Central memory CD8-positive, alpha-beta T cell (primary cell): ENCODE results near the gene TMTC1.

Source experiments
- ATAC-seq: fragments of 150-1000 bp; cut with Tn5 transposase; replicated peaks from 2 replicates; pipeline ENCODE4 v1.10.0; 2022; ENCODE audit warnings: mild to moderate bottlenecking, moderate FRiP score, moderate number of reproducible peaks; ENCODE audit not compliant: poor library complexity, severe bottlenecking; ENCODE audit errors: extremely low read depth
- DNase-seq, 2 donors: peaks; one replicate each; pipeline ENCODE4 v3.0.0; 2021; ENCODE audit warnings: low spot score in 2 of 2
- H3K27ac Mint-ChIP-seq: one replicate; pipeline ENCODE4 v1.8.0; 2022; ENCODE audit warnings: low read depth, mild to moderate bottlenecking, moderate library complexity, mixed read lengths
- H3K27me3 Mint-ChIP-seq: one replicate; pipeline ENCODE4 v1.8.0; 2022; ENCODE audit warnings: mixed read lengths
- H3K36me3 Mint-ChIP-seq: one replicate; pipeline ENCODE4 v1.8.0; 2022; ENCODE audit warnings: mild to moderate bottlenecking, moderate library complexity, mixed read lengths; ENCODE audit not compliant: insufficient read depth
- H3K4me1 Mint-ChIP-seq: one replicate; pipeline ENCODE4 v1.8.0; 2022; ENCODE audit warnings: mixed read lengths
- H3K4me3 Mint-ChIP-seq: one replicate; pipeline ENCODE4 v1.8.0; 2022; ENCODE audit warnings: mild to moderate bottlenecking, moderate library complexity, mixed read lengths
- H3K9me3 Mint-ChIP-seq: one replicate; pipeline ENCODE4 v1.8.0; 2022; ENCODE audit warnings: mixed read lengths

Gene TMTC1

DNA sequence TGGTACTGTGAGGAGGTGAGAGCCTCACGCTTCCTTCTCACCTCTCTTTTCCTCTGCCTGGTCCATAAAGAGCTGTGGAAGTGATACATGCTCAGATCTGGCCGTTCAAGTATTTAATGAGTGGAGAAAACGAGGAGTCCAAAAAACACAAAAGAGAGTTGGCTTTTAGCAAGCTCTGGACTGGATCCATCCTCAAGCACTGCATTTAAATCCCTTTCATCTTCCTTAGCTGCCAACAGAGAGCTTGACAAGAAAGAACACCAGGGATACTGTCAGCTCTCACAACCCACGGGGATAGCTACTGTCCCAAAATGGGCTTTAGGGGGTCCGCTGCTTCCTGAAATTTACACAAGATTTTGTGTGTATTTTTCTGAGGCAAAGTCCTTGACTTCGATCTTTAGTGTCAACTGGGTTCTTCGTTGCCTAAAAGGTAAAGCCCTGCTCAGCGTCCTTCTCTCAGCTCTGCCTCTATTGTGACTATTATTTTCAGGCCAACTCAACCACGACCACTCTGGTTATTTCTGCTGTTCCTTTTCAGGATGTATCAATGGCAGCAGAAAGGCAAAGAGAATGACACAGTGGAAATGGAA, 120.9 kb downstream of the TMTC1 start:
- Mint-ChIP-seq H3K4me1 (no peaks in the 10 kb centered on the region), H3K9me3 (no peaks in the 10 kb centered on the region), H3K27ac (no peak overlapping the region), H3K27me3 (no peaks in the 10 kb centered on the region), H3K4me3 (no peak overlapping the region), H3K36me3 (no peaks in the 10 kb centered on the region)
- ATAC-seq (no peak), DNase-seq (no peak)

DNA sequence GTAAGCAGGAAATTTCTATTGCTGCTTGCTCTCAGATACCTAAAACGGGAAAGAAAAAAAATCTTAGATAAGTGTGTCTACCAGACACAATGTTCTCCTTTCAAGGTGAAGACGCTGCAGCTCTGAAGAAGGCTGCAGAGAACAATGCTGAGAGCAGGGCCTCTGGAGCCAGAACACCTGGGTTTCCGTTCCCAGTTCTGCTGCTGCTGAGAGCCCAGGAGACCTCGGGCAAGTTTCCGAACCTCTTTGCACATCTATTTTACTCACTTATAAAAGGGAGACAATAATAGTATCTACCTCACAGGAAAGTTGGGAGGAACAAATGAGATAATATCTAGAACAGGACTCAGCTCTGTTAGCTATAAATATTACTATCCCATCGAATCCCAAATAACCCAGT, 122.9 kb downstream of the TMTC1 start:
- H3K9me3 Mint-ChIP-seq, result no peaks in the 10 kb centered on the region
- DNase-seq, result no peak
- H3K27me3 Mint-ChIP-seq, result no peaks in the 10 kb centered on the region
- ATAC-seq, result no peak
- no peak overlapping the region for H3K4me3 Mint-ChIP-seq
- no peaks in the 10 kb centered on the region for H3K4me1 Mint-ChIP-seq
- H3K27ac Mint-ChIP-seq, result no peak overlapping the region
- H3K36me3 Mint-ChIP-seq, result no peaks in the 10 kb centered on the region

DNA sequence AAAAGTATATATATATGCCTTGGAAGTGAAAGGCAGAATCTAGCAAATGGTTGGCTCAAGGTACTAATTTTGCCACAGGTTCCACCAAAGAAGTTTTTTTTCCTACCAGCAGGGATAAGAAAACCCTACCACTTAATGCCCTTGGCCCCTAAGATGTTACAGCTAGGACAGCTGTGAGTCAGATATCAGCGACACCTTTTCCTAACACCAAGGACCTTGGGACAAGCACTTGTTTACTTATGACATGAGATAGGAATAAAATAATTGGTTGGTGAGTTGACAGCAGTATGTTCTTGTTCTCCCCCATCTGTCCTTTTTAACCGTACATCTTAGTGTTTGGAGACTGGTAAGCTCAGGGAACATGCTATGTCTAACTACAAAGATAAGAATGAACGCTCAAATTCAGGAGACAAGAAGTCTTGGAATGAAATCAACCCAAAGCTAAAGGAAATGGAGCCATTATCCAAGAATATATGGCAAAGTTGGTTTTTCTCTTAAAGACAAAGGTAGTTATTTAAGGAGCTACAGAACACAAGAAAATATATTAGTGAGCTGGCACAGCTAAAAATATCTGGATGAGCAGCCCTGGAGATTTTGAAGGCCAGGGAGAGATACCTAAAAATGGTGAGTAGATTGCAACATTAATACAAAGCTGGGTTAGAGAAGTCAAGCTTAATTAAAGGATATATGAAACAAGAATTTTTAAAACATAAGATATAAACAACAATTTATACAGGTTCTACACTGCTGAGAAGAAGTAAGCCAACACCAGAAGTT, 126.8 kb downstream of the TMTC1 start:
- Mint-ChIP-seq H3K36me3 (no peaks in the 10 kb centered on the region), H3K27ac (no peak overlapping the region), H3K4me3 (no peak overlapping the region), H3K4me1 (no peaks in the 10 kb centered on the region), H3K9me3 (no peaks in the 10 kb centered on the region), H3K27me3 (no peaks in the 10 kb centered on the region)
- no peak for ATAC-seq
- no peak for DNase-seq

DNA sequence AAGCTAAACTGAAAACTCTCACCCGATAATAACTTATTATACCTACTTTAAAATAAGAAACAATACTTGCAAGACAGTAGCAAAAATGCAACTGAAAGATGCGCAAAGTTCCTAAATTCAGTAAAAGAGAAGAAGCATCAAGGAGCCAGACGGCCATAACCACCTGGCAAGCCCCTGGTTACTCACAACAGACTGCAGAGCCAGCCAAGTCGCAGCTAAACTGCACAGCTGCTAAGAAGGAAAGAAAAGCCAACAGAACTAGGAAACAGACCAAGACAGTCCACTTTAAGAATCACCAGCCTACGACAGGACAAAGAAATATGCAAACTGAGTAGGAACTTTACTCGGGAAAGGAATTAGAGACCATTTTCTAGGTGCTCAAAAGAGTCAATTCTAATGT, 127.9 kb downstream of the TMTC1 start:
- no peak overlapping the region for H3K27ac Mint-ChIP-seq
- no peak for ATAC-seq
- no peaks in the 10 kb centered on the region for H3K9me3 Mint-ChIP-seq
- H3K36me3 Mint-ChIP-seq, result no peaks in the 10 kb centered on the region
- H3K4me3 Mint-ChIP-seq, result no peak overlapping the region
- DNase-seq, result no peak
- no peaks in the 10 kb centered on the region for H3K4me1 Mint-ChIP-seq
- H3K27me3 Mint-ChIP-seq, result no peaks in the 10 kb centered on the region

DNA sequence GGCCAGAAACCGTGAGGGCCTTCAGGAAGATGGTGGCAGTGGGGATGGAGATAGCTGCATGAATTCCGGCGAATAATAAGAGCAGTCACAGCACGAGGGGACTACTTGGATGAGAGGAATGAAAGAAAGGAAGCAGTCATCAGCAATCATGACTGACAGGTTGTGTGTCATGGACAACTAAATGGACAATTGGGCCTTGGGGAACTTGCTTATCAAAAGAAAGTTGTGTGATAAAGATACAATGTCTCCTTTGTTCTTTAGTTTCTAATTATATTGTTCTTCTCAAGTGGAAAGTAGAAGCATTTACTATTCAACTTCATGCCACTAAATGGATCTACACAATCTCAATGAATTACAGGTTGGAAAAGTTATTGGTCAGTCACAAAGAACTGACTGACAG, 130.5 kb downstream of the TMTC1 start:
- Mint-ChIP-seq H3K27me3 (no peaks in the 10 kb centered on the region), H3K36me3 (no peaks in the 10 kb centered on the region)

DNA sequence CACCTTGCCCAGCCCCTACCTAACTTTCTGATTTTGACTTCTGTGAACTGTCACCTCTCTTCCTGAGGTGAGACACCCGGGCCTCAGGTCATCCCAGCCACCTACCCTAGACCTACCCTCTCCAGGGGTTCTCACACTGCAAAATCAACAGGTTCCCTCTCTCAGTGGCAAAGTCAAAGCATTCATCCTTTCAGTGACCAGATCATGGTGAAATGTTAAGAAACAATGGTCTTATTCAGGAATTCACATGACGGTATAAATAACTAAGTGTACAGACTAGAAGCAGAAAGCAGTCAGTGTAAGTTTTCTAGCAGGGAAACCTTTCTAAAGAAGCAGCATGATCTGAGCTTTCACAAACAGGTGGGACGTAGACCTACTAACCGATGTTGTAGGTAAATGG, 133.4 kb downstream of the TMTC1 start:
- Mint-ChIP-seq H3K4me1 (no peaks in the 10 kb centered on the region), H3K36me3 (no peaks in the 10 kb centered on the region), H3K4me3 (no peak overlapping the region), H3K9me3 (no peaks in the 10 kb centered on the region), H3K27ac (no peak overlapping the region), H3K27me3 (no peaks in the 10 kb centered on the region)
- ATAC-seq (no peak), DNase-seq (no peak)

More for the DNA sequence above, 130.5 kb downstream of the TMTC1 start:
- no peaks in the 10 kb centered on the region for H3K9me3 Mint-ChIP-seq
- H3K27ac Mint-ChIP-seq, result no peak overlapping the region
- DNase-seq (no peak), ATAC-seq (no peak)
- H3K4me3 Mint-ChIP-seq, result no peak overlapping the region
- H3K4me1 Mint-ChIP-seq, result no peaks in the 10 kb centered on the region

DNA sequence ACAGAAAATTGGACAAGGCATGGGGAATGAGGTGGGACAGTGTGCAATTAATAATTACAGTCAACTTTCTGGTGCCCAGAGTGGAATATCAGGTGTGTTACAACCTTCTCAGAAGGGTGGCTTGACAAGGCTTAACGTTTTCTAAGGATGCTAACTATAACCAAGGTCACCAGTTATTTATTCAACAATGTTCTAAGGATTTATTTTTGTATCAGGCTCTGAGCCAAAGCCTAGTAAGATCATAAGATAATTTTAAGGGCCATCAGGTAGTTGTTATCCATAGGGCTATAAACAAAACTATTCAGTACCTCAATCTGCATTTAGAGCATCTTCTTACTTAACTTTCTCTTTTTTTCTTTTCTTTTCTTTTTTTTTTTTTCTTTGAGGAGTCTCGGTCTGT, 134.0 kb downstream of the TMTC1 start:
- H3K4me3 Mint-ChIP-seq, result no peak overlapping the region
- no peaks in the 10 kb centered on the region for H3K4me1 Mint-ChIP-seq
- H3K27me3 Mint-ChIP-seq, result no peaks in the 10 kb centered on the region
- ATAC-seq, result no peak
- no peaks in the 10 kb centered on the region for H3K9me3 Mint-ChIP-seq
- H3K36me3 Mint-ChIP-seq, result no peaks in the 10 kb centered on the region
- no peak for DNase-seq
- no peak overlapping the region for H3K27ac Mint-ChIP-seq

DNA sequence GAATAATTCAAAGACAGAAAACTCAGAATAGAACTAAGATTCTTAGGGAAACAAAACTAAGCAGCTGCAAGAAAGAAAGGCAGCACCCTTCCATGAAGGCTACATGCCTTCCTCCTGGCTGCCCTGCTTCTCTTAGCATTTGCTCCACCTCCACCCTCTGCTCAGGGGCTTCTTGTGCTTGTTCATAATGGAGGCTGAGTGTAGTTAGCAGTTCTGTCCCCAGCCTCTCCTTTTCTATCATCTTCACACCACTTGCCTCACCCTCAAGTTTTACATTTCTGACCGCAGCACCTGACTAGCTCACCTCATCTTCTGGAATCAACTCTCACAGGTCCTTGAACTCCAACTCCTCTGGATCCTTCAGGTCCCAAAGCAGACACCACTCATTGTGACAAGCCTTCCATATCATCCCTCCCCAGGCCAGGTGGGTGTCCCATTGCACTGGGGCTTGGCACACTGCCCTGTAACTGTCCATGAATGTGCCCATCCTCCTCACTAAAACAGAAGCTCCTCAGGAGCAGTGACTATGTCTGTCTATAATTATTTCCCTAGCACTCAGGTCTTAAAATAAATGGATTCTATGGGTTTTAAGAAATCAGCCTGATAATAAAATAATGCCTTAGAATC, 139.1 kb downstream of the TMTC1 start:
- H3K4me3 Mint-ChIP-seq, result no peak overlapping the region
- H3K27me3 Mint-ChIP-seq, result peaks cover 9% of the 10 kb centered on the region
- H3K9me3 Mint-ChIP-seq, result no peaks in the 10 kb centered on the region

DNA sequence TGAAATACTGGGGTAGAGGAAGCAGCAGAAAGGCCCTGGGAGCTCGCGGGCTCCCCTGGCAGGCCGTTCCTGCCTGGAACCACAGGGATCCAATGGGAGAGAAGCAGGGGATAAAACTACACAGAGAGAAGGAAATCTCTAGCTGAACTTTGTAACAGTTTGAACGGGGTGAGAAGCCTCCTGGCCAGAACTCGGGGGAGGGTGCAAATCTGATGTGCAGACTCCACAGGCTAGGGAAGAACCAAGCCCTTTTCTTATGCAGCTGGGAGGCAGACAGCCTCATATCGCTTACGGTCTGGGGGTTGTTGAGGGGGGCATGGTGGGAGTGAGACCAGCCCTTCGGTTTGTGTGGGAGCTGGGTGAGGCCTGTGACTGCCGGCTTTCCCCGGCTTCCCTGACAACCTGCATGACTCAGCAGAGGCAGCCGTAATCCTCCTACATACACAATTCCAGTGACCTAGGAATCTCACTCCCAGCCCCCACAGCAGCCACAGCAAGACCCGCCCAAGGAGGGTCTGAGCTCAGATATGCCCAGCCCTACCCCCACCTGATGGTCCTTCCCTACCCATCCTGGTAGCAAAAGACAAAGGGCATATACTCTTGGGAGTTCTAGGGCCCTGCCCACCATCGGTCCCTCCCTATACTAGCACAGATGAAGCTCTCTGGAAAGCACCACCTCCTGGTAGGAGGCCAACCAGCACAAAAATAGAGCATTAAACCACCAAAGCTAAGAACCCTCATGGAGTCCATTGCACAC, 143.0 kb downstream of the TMTC1 start:
- ATAC-seq (no peak), DNase-seq (no peak)
- Mint-ChIP-seq H3K4me3 (no peak overlapping the region), H3K36me3 (no peaks in the 10 kb centered on the region), H3K9me3 (no peaks in the 10 kb centered on the region), H3K4me1 (no peaks in the 10 kb centered on the region), H3K27me3 (peaks cover 28% of the 10 kb centered on the region), H3K27ac (no peak overlapping the region)

More for the DNA sequence above, 139.1 kb downstream of the TMTC1 start:
- ATAC-seq (no peak), DNase-seq (no peak)
- Mint-ChIP-seq H3K36me3 (no peaks in the 10 kb centered on the region), H3K4me1 (no peaks in the 10 kb centered on the region), H3K27ac (no peak overlapping the region)

DNA sequence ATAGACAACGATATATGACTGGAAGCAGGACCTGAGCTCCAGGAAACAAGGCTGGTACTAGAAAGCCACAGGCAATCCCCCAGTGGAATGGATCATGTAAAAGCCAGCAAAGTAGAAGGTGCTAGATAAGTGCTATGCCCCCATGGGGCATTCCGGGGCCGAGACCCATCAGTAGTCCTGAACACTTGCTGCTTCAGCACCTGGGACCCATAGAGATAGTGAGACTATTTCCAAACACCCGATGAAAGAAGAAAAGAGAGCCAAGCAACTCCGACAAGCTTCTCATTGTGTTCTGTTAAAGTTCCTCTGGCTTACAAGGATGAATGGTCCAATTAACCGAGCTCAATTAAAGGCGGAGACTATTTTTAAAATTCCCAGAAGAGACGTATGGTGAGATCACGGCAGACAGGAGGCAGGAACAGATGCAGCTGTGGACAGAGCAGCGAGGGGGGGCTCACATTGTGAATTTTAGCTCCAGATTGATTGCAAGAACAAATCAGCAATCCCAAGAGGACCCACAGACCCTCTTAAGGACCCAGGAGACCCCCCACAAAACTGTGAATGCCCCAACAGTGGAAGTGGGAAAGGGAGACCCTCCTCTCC, 143.7 kb downstream of the TMTC1 start:
- Mint-ChIP-seq H3K9me3 (no peaks in the 10 kb centered on the region), H3K4me3 (no peak overlapping the region), H3K27ac (no peak overlapping the region), H3K36me3 (no peaks in the 10 kb centered on the region), H3K4me1 (no peaks in the 10 kb centered on the region), H3K27me3 (peaks cover 35% of the 10 kb centered on the region)
- no peak for DNase-seq
- ATAC-seq, result no peak

DNA sequence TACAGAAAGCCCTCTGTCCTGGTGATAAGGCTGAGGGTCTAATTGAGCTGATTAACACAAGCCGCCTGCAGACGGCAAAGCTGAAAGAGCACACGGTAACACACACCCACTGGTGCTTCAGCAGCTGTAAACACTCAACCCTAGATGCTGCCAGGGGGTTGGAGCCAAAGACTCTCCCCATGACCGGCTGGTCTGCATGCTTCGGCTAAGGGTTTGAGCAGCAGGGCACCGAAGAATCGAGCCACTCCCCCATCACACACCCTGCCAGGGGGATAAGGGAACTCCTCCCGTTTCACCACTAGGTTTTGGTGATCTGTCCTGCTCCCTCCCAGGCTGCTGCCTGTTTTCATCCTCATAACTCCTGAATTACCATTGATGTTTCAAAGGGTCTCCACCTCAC, 145.2 kb downstream of the TMTC1 start:
- DNase-seq (no peak), ATAC-seq (no peak)
- Mint-ChIP-seq H3K4me3 (no peak overlapping the region), H3K4me1 (no peaks in the 10 kb centered on the region), H3K27me3 (peaks cover 35% of the 10 kb centered on the region), H3K36me3 (no peaks in the 10 kb centered on the region), H3K27ac (no peak overlapping the region), H3K9me3 (no peaks in the 10 kb centered on the region)

DNA sequence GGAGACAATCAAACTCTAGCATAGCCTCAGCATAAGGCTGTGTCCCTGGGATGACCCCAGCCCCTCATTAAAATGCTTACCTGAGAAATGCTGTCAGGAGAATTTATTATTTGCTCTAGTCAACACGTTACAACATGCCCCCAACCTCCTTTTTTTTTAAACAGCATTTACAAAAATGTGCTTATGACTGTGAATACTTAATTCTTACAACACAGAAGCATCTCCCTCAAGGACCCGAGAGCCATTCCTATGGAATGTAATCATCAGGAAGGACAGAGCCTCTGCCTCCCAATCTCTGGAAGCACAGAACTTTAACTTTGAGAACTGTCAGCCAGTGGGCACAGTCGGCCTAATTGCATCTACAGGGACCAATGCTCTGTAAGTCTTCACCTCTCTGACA, 149.7 kb downstream of the TMTC1 start:
- no peak overlapping the region for H3K4me3 Mint-ChIP-seq
- H3K4me1 Mint-ChIP-seq, result no peaks in the 10 kb centered on the region
- peaks cover 37% of the 10 kb centered on the region for H3K27me3 Mint-ChIP-seq
- DNase-seq (no peak), ATAC-seq (no peak)
- no peaks in the 10 kb centered on the region for H3K36me3 Mint-ChIP-seq
- H3K27ac Mint-ChIP-seq, result no peak overlapping the region
- no peaks in the 10 kb centered on the region for H3K9me3 Mint-ChIP-seq
